HG02642 (cell line): ENCODE data around the gene CD44.
A peak's percentile ranks its signal among the peaks of the same experiment; 100 is the strongest.
"Not testable (repeated sequence)": the region's sequence is repeated elsewhere in the genome, so short reads cannot be mapped to it uniquely, and the experiment has no call there.

Source experiments
- ATAC-seq: cut with Tn5 transposase; IDR thresholded peaks from one replicate; pipeline ENCODE4 v1.9.1; 2021; ENCODE audit warnings: mild to moderate bottlenecking; ENCODE audit not compliant: unreplicated experiment, poor library complexity

CD44 gene

GRCh38 chr11:35138943-35139721 is at the start of gene CD44:
Gene CD44 (plus strand): TSS chr11:35139171. CDS start chr11:35139304, 133 bp downstream.
- ATAC-seq: peak; percentile 45

- ATAC-seq: peak; percentile 80
Observed at GRCh38 chr11:35089666-35090065, 49.3 kb upstream of the CD44 start.

DNA sequence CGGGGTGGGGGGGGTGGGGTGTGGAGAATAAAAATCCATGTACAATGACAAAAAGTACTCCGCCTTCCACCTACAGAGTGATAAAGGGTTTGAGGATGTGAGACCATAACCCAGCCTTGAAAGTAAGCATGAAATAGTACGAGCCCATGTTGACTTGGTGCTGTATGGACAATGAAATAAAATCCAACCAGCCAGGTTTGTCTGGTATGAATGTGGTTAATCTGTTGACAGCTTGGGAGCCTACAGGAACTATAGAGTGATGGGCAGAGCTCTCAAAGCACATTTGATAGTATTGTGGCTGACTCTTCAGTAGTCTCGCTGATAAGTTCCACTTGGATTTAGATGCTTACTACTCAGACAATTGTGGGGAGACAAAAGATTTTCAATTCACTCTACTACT is 48.8 kb upstream of the CD44 start:
- peak; percentile 26 for ATAC-seq

DNA sequence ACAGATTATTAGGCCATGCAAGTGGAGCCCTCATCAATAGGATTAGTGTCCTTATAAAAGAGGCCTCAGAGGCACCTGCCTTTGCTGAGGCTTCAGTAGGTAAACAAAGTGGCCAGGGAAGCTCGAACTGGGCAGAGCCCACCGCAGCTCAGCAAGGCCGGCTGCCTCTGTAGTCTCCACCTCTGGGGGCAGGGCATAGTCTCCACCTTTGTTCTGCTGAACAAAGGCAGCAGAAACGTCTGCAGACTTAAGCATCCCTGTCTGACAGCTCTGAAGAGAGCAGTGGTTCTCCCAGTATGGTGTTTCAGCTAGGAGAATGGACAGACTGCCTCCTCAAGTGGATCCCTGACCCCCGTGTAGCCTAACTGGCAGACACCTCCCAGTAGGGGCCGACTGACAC is 48.0 kb upstream of the CD44 start:
- not testable (repeated sequence) for ATAC-seq

GRCh38 chr11:35096723-35097122 is 42.2 kb upstream of the CD44 start:
- no peak for ATAC-seq

GRCh38 chr11:35097814-35098455 is 41.0 kb upstream of the CD44 start:
- ATAC-seq: no peak

- ATAC-seq: no peak
Observed at GRCh38 chr11:35098855-35099254, 40.1 kb upstream of the CD44 start.

GRCh38 chr11:35099278-35100012 is 39.5 kb upstream of the CD44 start:
- no peak for ATAC-seq

DNA sequence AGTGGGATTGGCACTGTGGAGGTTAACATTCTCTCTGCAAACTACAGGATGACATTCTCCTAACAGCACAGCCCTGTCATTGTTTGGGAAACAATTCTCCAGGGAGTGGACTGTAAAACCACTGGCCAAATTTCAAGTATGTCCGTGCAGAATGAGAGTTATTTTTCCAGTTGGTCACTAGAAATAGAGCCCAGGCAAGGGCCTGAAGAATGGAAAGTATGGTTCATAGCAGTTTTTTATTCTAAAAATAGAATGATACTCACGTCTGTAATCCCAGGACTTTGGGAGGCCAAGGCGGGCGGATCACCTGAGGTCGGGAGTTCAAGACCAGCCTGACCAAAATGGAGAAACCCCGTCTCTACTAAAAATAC is 39.0 kb upstream of the CD44 start:
- ATAC-seq: no peak

- no peak for ATAC-seq
Observed at GRCh38 chr11:35101223-35101622, 37.7 kb upstream of the CD44 start.

- no peak for ATAC-seq
Observed at GRCh38 chr11:35102267-35102666, 36.7 kb upstream of the CD44 start.

DNA sequence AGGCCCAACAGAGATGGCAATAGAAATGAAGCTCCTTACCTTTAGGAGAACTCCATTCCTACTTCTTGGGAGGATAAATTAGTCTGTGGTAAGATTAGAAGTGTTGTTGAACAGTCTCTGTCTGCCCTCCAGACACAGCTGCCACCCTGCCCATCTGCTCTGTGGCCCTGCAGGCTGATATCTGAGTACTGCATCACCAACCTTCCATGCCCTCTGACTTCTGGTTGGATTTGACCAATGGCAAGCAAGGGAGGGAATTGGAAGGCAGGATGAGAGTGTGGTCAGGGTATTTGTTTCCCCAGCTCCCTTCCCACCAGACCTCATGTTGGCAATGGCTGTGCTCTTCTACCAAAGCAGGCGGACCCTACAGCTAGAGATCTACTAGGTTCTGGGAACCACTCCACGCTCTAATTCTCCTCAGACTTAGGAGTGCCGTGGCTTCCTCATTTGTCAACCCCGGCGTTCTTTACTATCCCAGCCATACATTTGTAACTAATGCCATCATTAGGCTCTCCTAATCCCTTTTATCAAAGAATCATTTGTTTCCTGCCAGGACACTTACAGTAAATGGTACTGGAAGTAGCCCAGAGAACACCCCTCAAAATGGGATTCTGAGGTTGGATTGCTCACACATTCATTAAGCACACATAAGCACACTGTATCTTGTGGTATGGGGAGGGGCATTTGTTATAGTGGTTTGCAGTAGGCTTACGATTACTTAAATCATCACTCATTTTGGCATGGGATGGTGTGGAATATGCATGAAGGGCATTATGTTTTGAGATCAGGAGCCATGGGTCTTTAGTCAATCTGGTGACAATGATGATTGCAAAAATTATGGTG is 35.4 kb upstream of the CD44 start:
- ATAC-seq: no peak

GRCh38 chr11:35104655-35105054 is 34.3 kb upstream of the CD44 start:
- no peak for ATAC-seq

- no peak for ATAC-seq
Observed at GRCh38 chr11:35105319-35106079, 33.5 kb upstream of the CD44 start.

DNA sequence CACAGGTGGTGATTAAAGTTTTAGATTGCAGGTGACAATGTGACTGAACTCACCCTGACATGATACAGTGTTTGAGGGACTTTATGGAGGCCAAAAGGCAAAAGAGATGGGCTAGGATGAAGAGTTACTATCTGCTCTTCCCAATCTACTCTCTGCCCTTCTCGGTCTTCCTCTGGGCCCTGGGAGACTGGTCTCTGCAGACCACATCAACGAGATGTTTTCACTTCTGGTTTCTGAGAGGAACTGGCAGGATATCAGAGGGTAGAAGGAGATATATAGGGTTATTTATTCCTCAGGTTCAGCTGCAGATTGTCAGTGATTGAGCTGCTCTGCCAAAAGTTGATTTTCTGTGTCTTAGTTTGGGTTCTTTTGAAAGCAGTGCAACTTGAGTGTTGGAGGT is 32.4 kb upstream of the CD44 start:
- ATAC-seq: peak; percentile 72

DNA sequence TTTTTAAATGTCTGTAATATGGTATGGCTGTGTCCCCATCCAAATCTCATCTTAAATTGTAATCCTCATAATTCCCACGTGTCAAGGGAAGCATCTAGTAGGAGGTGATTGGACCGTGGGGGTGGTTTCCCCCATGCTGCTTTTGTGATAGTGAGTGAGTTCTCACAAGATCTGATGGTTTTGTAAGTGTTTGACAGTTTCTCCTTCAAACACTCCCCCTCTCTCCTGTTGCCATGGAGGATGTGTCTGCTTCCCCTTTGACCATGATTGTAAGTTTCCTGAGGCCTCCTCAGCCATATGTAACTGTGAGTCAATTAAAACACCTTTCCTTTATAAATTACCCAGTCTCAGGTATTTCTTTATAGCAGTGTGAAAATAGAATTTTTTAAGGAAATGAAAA is 31.1 kb upstream of the CD44 start:
- ATAC-seq: no peak

GRCh38 chr11:35108336-35108735 is 30.6 kb upstream of the CD44 start:
- not testable (repeated sequence) for ATAC-seq

- ATAC-seq: no peak
Observed at GRCh38 chr11:35109041-35109440, 29.9 kb upstream of the CD44 start.

DNA sequence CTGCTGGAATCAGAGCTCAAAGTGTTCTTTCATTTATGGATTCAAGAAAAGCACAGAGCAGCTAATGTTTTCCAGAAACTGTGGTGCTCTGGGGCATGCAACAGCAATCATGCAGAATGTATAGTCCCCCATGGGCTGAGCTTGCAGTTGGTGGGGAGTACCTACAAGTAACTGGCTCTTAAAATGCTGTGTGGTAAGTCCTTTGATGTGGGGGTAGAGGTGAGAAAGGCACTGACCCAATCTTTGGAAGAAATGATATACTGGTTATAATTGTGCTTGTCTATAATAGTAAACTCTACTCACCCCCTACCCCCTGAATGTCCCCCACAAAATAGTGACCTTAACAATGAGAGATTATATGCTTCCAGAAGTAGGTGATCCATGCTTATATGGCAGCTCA is 29.1 kb upstream of the CD44 start:
- no peak for ATAC-seq
